Tibial artery (tissue), 4 donors: ENCODE data around the gene HSPA8.

Experiments
- DNase-seq, 2 donors: peaks; one replicate each; pipeline ENCODE4 v3.0.0-alpha.2; 2019
- H3K27ac ChIP-seq, 2 donors: fragments of 200-600 bp; sonication (generic) in 1 of 2; 1 replicate in 1 of 2; 2 replicates in 1 of 2; pipeline ENCODE4 v1.5.1; 2018 to 2019; ENCODE audit warnings: mild to moderate bottlenecking in 1 of 2
- H3K27me3 ChIP-seq, 2 donors: fragments of 200-600 bp; sonication (generic) in 1 of 2; one replicate each; pipeline versions ENCODE4 v1.5.1 to v1.6.0; 2016 to 2019
- H3K36me3 ChIP-seq, 3 donors: fragments of 200-600 bp; sonication (generic) in 2 of 3; one replicate each; pipeline ENCODE4 v1.5.1; 2016 to 2019; ENCODE audit warnings: mild to moderate bottlenecking in 2 of 3
- H3K4me1 ChIP-seq, 4 donors: fragments of 200-600 bp; sonication (generic) in 2 of 4; 1 replicate in 3 of 4; 2 replicates in 1 of 4; pipeline ENCODE4 v1.5.1; 2016 to 2019
- H3K4me3 ChIP-seq, 2 donors: fragments of 200-600 bp; sonication (generic) in 1 of 2; 1 replicate in 1 of 2; 2 replicates in 1 of 2; pipeline ENCODE4 v1.5.1; 2018 to 2019; ENCODE audit warnings: mild to moderate bottlenecking in 2 of 2
- H3K9me3 ChIP-seq, 3 donors: fragments of 200-600 bp; sonication (generic) in 1 of 3; one replicate each; pipeline ENCODE4 v1.5.1; 2016 to 2019
- CTCF ChIP-seq, 2 experiments: fragments of 200-600 bp in 1 of 2; fragments of 450-650 bp in 1 of 2; IDR thresholded peaks; one replicate each; pipeline ENCODE4 v1.5.1; 2017 to 2019; ENCODE audit warnings: antibody characterized with exemption in 2 of 2, mild to moderate bottlenecking in 1 of 2, moderate library complexity in 1 of 2
- intact Hi-C: fragments of 100-400 bp; cut with DNase I; formaldehyde crosslinking; loops from one replicate; pipeline ENCODE4 v1.15.0; 2023; ENCODE audit warnings: low total_unique reads

The HSPA8 gene

GRCh38 chr11:123011510-123011909 is 50.4 kb downstream of the HSPA8 start:
- Histone ChIP-seq H3K27ac (no peak overlapping the region), H3K27me3 (peaks cover 0 to 18% of the 10 kb centered on the region in 2 donors), H3K4me1 (no peaks in the 10 kb centered on the region), H3K36me3 (no peaks in the 10 kb centered on the region), H3K9me3 (no peaks in the 10 kb centered on the region), H3K4me3 (no peak overlapping the region)
- intact Hi-C loops = no loop called here
- no peak for DNase-seq
- no peak for TF ChIP-seq CTCF (IDR thresholded peaks at IDR 0.05)
